Mammary epithelial cell (primary cell): ENCODE results near the gene BBS9.

ENCODE experiments used
- CTCF ChIP-seq, 2 donors: IDR thresholded peaks in 1 of 2; conservative IDR thresholded peaks in 1 of 2; 2 replicates each; pipeline ENCODE4 v1.5.1; 2011 to 2012; ENCODE audit warnings: inconsistent platforms in 2 of 2, low read length in 2 of 2, mild to moderate bottlenecking in 2 of 2, control low read depth in 1 of 2, low read depth in 1 of 2; ENCODE audit not compliant: insufficient read depth in 1 of 2; ENCODE audit errors: extremely low read depth in 1 of 2
- EZH2 ChIP-seq: IDR thresholded peaks from 2 replicates; pipeline ENCODE4 v1.6.1; 2012; ENCODE audit warnings: low read length, inconsistent platforms, borderline replicate concordance

DNA sequence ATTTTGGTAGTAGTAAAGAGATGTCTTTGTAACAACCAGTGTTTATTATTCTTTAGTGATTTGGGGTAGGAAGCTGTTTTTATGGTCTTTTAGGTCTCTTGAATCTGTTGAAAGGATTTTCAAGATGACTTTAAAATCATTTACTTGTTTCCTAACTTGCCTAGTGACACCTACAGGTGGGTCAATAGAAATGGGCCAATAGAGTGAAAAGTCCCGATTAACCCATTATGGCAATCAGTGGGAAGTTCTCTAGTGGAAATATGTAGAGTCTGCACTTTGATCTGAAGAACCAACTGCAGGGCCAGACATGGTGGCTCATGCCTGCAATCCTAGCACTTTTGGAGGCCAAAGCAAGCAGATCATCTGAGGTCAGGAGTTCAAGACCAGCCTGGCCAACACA lies 401.3 kb downstream of the BBS9 start:
- no peak for TF ChIP-seq CTCF (conservative IDR thresholded peaks at IDR 0.05 in 1 of 2, IDR thresholded peaks at IDR 0.05 in 1 of 2; ENCODE audit: extremely low read depth in 1 of 2, insufficient read depth in 1 of 2, low read depth in 1 of 2, low read length in 2 of 2)
- no peak for TF ChIP-seq EZH2
